Activated CD8-positive, alpha-beta memory T cell treated with anti-CD3 and anti-CD28 coated beads, Interleukin-2, amount 50 U/mL, for 48 hours (primary cell): ENCODE measurements around the gene LRRC36.
A peak's percentile ranks its signal among the peaks of the same experiment; 100 is the strongest.

Source experiments
- DNase-seq: peaks from one replicate; pipeline ENCODE4 v3.0.0-alpha.2; 2020

Gene LRRC36, protein sequence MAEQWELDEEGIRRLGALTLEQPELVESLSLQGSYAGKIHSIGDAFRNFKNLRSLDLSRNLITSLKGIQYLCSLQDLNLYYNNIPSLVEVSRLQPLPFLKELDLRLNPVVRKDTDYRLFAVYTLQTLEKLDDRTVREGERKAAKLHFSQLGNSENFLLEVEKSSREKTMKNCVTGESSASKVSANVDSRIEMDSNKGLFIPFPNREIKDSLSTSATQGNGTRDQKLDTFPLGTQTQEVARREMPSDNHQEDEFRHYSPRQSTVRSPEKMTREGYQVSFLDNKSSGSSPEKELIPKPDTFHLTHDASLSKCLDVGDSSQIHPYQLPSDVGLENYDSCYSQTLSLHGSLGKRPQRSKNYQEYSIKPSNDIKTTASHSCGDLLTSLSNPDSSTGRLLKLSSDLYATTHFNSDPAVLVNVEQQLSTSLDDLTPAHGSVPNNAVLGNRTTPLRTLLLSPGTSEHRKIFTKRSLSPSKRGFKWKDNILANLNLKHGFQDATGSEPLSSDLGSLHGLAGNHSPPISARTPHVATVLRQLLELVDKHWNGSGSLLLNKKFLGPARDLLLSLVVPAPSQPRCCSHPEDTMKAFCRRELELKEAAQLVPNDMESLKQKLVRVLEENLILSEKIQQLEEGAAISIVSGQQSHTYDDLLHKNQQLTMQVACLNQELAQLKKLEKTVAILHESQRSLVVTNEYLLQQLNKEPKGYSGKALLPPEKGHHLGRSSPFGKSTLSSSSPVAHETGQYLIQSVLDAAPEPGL

DNA sequence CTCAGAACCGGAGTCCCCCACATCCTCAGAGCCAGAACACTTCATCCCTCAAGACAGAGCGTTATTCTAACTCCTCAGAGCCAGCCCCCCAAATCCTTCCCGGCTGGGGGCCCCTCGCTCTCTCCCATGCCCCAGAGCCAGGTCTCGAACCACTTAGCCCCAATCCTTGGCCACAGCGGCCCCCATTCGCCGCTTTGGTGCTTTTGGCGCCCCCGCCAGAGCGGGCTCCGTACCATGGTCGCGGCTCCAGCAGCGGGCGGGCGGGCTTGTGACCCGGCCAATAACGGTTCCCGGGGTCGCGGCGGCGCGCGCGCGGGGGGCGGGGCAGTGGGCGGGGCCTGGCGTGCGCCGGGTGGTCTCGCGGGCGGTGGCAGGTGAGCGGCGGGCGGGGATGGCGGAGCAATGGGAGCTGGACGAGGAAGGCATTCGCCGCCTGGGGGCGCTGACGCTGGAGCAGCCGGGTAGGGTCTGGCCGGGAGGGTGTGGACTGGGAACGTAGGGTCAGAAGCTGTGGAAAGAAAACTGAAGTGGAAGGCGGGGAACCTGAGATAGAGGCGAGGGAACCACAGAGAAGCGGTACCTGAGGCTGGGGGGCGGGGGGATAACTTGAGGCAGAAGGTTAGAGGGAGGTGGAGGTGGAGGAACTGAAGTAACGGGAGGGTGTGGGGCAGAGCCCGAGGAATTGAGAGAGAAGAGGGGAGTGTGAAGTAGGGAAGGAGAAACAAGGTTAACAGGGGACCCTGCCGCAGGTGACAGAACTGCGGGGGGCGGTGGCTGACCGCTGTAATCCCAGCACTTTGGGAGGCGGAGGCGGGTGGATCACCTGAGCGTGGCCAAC is at the start of gene LRRC36, which contains the start of gene KCTD19:
Gene LRRC36, plus strand, starts transcription at position 344 of the 838 bp plus-strand sequence. Its CDS starts 48 bp downstream, at position 392.
Gene KCTD19, minus strand, starts transcription at position 270 of the 838 bp plus-strand sequence. Its CDS starts 34 bp downstream, at position 236.
- DNase-seq = peak; percentile 95

DNA sequence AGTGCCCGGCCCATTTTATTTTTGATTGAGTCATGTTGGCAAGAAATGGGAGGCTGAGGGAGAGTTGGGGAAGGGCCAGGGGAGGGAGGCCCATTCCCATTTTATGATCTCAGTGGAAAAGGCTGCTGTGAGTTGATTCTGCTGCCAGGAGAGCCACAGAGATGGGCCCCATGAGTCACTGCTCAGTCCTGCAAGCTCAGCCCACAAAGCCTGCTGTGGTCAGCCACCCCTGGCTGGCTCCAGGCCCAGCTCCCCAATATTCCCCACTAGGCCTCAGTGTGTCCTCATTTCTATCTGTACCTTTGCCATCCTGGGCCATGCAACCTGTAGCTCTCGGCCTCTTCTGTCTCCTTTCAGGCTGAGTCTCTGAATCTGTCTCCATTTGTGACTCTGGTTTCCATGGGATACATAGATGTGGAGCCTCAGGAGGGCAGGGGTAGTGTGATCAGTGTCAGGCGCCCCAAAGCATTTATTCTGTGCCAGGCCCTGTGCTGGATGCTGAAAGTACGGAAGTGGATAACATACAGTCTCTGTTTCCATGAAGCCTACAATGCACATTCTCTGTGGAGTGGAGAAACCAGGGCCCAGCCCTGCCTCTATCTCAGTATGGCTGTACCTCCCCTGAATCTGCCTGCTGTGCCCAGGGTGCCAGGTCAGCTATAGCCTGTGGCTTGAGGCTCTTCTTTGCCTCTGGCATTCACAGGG is 49.2 kb upstream of the LRRC36 start:
- DNase-seq = no peak

DNA sequence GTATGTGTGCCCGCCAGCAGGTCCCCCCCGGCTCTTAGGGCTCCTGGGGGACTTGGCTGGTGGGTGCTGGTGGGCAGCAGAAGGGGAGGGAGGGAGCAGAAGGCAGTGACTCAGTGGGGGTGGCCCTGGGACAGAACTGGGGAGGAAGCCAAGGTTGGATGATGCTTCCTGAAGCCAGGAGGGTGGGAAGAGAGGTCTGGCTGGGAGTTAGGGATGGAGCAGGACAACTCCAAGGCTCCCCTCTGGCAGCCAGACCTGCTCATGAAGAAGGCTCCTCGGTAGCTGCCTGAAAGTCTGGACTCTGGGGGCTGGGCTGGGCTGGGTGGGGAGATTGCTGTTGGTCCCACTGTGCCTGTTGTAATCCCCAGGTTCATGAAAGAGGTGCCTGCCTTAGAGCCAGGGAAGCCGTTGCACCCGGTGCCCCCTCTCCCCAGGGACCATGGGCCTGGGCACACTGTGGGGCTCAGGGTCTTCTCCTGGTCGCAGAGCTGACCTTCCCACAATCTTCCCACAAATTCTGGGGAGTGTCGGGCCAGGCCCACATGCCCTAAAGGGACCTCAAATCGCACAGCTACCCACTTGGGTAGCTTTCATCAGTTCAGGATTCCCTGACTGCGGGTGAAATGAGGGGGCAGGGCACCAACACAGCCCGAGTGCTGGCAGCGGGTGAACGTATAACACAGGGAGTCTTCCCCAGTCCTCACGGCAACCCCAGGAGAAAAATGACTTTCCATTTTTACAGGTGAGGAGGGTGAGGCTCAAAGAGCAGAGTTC is 48.4 kb upstream of the LRRC36 start:
- no peak for DNase-seq

DNA sequence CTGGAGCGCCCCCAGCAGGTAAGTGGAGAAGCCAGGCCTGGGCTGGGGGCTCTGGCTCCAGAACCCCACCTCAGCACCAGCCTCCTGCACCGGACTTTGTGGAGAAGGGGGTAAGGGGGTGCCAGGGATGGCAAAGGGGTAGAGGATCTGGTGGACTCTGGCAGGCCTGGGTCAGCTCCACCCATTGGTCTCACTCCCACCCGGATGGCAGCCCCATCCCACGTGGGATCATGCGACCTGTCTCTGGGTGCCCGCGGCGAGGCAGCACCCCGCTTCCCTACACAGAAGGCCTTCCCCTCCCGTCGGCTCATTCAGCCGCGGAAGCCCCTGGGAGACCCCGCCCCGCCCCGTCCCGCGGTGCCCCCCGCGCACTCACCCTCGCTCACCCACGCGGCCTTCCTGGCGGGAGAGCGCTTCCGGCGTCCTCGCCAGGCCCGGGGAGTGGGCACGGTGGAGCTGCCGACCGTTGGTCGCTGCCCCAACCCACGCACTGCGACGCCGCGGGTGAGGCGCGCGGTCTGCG is 47.8 kb upstream of the LRRC36 start:
- peak; percentile 83 for DNase-seq

DNA sequence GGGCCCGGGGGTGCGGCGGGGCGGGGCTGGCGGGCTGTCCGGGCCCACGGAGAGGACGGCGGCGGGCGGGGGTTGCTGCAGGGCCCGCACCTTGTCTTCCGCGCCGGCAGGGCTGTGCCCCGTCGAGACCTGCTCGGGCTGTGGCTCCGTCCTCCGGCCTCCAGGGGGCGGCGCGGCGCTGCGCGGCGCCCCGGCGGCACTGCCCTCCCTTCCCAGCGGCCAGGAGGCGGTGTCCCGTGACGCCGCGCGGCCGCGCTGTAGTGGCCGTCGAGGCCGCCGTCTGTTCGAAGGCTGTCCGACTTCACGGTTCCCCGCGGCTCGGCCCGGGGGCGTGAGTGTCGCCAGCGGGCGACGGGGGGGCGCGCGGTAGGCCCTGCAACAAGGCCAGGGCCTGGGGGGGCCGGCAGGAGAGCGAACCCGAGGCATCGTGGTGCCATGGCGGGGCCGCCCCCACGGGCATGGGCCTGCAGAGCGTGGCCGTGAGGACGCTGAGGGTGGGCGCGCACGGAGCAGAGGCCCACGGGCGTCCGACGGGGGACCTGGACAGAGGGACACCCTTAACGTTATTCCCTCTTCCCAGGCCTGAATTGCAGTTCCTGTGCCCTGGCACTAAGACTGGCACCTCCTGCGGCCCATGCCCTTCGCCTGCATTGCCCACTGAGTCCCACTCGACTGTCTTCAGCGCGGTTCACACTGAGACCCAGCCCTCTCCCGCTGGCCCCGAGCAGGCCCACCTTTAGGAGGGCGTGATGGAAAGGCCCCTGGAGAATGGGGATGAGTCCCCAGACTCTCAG is 47.1 kb upstream of the LRRC36 start, which contains the start of gene PLEKHG4:
Gene PLEKHG4, plus strand, starts transcription at position 237 of the 794 bp plus-strand sequence. Its CDS starts 513 bp downstream, at position 750.
- DNase-seq = peak; percentile 92

DNA sequence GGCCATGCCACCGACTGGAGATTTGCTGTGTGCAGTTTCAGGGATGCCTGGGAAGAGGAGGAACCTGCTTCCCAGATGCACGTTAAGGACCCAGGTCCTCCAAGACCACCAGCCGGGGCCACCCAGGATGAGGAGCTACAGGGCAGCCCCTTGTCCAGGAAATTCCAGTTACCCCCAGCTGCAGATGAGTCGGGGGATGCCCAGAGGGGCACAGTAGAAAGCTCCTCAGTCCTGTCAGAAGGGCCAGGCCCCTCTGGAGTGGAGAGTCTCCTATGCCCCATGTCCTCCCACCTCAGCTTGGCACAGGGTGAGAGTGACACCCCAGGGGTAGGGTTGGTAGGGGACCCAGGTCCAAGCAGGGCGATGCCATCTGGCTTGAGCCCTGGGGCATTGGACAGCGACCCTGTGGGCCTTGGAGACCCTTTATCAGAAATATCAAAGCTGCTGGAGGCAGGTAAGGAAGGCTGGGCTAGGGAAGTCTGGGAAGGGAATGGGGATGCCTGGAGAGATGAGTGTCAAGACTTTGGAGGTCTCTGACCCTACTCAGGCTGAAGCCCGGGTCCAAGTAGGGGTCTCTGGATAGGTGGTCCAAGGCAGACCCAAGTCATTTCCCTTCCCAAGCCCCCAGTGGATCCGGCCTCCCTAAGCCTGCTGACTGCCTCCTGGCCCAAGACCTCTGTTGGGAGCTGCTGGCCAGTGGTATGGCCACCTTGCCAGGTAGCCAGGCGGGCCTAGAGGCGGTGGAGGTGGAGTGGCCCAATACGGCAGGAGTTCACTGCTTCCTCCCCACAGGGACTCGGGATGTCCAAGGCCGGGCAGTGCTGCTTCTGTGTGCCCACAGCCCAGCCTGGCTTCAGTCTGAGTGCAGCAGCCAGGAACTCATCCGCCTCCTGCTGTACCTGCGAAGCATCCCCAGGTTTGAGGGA is 46.3 kb upstream of the LRRC36 start:
- DNase-seq = no peak

DNA sequence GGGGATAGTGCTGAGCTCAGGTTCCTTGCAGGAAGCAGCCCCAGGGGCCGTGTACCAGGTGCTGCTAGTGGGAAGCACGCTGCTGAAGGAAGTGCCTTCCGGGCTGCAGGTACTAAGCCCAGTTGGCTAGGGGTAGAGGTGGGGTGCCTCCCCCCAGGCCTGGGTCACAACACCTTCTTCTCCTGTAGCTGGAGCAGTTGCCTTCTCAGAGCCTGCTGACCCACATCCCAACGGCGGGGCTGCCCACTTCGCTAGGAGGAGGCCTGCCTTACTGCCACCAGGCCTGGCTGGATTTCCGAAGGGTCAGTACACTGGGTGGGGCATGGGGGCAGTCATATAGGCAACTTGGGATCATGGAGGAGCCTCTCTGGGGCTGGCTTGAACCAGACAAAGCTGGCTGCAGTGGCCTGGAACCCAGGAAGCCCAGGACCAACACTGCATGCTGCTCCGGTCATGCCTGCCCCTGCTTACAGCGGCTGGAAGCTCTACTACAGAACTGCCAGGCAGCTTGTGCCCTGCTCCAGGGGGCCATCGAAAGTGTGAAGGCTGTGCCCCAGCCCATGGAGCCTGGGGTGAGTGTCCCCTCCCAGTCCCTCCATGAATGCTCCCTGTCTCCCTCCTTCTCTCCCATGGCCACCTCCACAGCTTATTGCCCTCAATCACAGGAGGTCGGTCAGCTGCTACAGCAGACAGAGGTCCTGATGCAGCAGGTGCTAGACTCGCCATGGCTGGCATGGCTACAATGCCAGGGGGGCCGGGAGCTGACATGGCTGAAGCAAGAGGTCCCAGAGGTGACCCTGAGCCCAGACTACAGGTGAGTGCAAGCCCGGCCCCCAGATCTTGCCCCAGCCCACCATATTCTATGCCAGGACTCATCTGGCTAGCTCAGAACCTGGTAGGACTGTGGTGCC is 44.8 kb upstream of the LRRC36 start:
- DNase-seq = no peak

DNA sequence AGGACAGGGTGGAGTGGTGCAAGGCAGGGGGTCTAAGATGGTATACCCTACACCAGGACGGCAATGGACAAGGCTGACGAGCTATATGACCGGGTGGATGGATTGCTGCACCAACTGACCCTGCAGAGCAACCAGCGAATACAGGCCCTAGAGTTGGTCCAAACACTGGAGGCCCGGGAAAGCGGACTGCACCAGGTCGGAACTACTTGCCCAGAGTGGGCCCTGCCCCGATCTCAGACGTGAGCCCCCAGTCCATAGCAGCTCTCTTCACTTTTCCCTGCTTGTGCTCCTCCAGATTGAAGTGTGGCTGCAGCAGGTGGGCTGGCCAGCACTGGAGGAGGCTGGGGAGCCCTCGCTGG is 44.2 kb upstream of the LRRC36 start:
- no peak for DNase-seq

DNA sequence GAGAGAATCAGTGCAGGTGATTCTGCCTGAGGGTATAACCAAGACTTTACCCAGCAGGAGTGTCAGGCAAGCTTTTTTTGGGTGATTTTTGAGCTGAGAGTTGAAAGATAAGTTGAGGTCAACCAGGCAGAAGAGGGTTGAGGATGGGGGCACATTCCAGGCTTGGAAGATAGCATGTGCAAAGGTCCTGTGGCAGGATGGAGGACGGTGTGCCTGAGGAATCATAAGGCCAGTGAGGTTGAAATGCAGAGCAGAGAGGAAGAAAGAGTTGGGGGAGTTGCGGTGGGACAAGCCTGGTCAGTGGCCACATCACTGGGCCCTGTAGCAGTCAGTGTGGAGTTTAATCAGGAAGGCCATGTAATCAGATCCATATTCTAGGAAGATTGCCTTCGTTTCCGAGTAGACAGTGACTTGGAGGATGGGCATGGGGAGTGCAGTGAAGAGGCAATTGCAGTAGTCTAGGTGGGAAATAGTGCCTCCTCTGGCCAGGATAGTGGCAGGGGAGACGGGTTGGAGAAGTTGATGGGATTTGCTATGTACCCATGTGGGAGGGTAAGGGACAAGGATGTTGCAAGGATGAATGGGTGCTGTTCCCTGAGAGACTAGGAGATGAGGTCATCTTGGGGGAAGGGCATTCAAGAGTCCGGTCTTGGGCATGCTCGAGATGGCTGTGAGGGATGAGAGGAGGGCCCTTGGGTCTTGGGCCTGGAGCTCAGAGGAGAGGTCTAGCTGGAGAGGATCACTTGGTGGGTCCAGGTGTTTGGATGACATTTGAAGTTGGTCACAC is 43.4 kb upstream of the LRRC36 start:
- no peak for DNase-seq

DNA sequence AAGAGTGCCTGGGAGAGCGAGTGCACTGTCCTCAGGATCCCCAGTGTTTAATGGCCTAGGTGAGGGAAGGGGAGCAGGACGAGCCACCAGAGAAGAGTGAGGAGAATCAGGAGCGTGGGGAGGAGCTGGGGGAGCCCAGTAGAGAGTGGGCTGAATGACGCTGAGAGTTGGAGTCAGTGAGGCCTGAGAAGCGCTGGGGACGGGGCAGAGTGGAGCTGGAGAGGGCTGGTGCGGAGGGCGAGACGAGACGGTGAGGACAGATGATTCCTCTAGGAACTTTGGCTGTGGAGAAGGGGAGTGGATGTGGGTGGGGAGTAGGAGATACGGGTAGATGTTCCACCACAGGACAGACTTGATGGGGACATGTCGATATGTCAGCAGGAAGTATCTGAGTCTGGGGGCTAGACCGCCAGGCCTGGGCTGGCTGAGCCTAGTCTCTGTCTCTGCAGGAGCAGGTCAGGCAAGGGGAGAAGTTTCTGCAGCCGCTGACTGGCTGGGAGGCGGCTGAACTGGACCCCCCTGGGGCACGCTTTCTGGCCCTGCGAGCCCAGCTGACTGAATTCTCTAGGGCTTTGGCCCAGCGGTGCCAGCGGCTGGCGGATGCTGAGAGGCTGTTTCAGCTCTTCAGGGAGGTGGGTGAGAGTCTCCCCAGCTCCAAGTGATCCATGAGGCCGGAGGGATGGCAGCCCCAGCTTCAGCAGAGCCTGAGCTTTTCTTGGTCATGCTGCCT is 42.6 kb upstream of the LRRC36 start:
- DNase-seq = no peak

DNA sequence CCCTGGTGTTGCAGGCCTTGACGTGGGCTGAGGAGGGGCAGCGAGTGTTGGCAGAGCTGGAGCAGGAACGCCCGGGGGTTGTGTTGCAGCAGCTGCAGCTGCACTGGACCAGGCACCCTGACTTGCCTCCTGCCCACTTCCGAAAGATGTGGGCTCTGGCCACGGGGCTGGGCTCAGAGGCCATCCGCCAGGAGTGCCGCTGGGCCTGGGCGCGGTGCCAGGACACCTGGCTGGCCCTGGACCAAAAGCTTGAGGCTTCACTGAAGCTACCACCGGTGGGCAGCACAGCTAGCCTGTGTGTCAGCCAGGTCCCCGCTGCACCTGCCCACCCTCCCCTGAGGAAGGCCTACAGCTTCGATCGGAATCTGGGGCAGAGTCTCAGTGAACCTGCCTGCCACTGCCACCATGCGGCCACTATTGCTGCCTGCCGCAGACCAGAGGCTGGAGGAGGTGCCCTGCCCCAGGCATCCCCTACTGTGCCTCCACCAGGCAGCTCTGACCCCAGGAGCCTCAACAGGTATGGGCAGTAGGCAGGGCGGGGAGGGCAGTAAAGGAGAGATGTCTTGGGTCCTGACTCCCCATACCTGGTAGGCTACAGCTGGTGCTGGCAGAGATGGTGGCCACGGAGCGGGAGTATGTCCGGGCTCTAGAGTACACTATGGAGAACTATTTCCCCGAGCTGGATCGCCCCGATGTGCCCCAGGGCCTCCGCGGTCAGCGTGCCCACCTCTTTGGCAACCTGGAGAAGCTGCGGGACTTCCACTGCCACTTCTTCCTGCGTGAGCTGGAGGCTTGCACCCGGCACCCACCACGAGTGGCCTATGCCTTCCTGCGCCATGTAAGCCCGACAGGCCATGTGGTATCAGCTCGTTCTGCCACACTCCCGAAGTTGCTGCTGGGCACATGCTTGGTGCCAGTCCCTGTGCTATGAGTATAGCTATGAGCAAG is 41.6 kb upstream of the LRRC36 start:
- no peak for DNase-seq

DNA sequence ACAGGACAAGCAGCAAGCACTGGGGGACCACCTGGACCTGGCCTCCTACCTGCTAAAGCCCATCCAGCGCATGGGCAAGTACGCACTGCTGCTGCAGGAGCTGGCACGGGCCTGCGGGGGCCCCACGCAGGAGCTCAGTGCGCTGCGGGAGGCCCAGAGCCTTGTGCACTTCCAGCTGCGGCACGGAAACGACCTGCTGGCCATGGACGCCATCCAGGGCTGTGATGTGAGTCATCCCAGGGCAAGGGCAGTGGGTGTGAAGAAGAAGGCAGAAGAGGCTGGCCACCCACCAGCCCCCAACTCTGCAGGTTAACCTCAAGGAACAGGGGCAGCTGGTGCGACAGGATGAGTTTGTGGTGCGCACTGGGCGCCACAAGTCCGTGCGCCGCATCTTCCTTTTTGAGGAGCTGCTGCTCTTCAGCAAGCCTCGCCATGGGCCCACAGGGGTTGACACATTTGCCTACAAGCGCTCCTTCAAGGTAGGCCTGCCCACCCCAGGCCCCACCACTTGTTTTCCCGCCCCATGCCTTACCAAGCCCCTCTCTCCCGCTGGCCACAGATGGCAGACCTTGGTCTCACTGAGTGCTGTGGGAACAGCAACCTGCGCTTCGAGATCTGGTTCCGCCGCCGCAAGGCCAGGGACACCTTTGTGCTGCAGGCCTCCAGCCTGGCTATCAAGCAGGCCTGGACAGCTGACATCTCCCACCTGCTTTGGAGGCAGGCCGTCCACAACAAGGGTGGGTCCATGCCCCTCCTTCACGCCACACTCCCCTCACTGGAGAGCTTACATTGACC is 40.0 kb upstream of the LRRC36 start:
- DNase-seq = no peak

DNA sequence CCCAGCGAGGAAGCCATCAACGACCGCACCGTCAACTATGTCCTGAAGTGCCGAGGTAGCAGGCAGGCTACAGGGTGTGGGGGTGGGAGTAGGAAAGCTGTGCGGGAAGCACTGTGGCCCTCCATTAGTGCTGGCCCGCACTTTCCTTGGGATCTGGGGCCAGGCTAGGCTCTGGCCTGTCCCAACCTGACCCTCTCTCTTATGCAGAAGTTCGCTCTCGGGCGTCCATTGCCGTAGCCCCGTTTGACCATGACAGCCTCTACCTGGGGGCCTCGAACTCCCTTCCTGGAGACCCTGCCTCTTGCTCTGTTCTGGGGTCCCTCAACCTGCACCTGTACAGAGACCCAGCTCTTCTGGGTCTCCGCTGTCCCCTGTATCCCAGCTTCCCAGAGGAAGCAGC is 38.7 kb upstream of the LRRC36 start:
- DNase-seq = no peak

DNA sequence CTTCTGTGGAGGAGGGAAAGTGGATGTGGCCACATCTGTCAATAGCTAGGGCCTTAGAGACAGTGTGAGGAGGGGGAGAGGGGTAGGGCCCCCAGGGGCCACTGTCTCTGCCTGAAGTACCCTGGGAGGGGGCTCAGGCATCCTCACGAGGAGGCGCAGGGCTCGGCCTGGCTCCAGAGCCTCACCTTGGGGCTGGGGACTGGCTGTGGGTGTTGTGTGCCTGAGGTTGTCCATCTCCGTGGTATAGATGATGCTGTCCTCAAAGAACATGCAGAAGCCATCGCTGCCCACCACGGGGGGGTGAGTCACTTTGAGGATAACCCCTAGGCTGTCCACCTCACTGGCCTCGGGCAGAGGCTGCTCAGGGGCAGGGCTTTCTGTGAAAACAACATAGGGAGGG is 35.2 kb upstream of the LRRC36 start:
- DNase-seq = no peak
